Fibroblast of lung (primary cell): ENCODE measurements around the gene BAG3.

Experiments
- CTCF ChIP-seq, 2 donors: IDR thresholded peaks in 1 of 2; conservative IDR thresholded peaks in 1 of 2; 1 replicate in 1 of 2; 2 replicates in 1 of 2; pipeline ENCODE4 v1.5.1; 2011 to 2012; ENCODE audit warnings: low read length in 2 of 2, control low read depth in 1 of 2, inconsistent platforms in 1 of 2, low read depth in 1 of 2, mild to moderate bottlenecking in 1 of 2
- EZH2 ChIP-seq: IDR thresholded peaks from 2 replicates; pipeline ENCODE4 v1.5.1; 2012; ENCODE audit warnings: low read length, control low read depth, mild to moderate bottlenecking; ENCODE audit errors: missing control alignments

- TF ChIP-seq EZH2 (no peak), CTCF (conservative IDR thresholded peaks at IDR 0.05 in 1 of 2, IDR thresholded peaks at IDR 0.05 in 1 of 2; ENCODE audit: low read depth in 1 of 2, low read length in 2 of 2) (no peak)
Observed at GRCh38 chr10:119650692-119651513, at the start of gene BAG3.
